Measurements from ENCODE around the gene RNF150. TPM values are rescaled to one million over a fixed set of nuclear protein-coding genes. Genes with fewer than 3 reads are reported as not detected.

Gene RNF150
- total RNA-seq, 1 donor from 2014 or later: 14.8 TPM

DNA sequence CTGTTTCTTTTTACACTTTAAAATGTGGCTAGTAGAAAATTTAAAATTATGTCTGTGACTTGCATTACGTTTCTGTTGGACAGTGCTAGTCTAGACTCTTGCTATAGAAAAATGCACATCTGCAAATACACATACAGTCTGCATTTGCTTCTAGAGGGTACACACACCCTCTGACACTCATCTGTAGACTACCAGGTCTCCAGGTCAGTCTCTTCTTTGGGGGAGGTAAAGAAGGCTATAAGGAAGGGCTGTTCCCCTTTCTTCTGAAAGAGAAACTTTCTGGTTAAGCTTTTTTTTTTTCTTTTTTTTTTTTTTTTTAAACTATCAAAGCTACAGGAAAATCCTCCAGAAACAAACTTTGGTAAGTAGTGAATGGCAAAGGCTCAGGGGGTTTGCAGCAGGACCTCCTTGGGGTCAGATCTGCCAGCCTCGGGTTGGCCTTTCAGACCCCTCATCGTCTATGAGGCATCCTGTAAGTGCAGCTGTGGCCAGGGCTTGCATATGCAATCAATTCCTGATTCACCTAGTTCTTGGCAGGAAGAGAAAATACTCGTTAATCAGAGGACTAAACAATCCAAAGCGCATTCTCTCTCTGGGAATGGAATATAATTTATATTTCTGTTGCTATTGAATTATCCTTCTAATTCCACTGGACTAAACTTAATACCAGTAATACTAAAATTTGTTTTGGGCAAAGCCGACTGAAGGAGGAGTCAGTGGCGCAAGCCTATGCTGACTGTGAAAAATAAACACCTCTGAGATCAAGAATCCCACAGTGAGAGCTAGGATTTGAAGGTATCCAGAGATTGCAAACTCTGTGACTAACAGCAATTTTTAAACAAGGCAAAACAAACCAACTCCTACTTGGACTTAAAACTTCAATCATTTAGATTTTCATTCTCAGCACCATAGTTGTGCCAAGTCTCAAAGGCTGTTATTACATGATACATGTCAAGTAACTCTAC is 267.7 kb downstream of the RNF150 start:
- Mint-ChIP-seq H3K36me3 (ENCODE audit: low read depth) (peaks cover 10% of the 10 kb centered on the region), H3K9me3 (ENCODE audit: low read depth) (no peaks in the 10 kb centered on the region), H3K4me1 (ENCODE audit: low read depth) (no peaks in the 10 kb centered on the region), H3K27ac (ENCODE audit: unreplicated experiment) (no peak overlapping the region), H3K27me3 (ENCODE audit: low read depth) (no peaks in the 10 kb centered on the region), H3K4me3 (ENCODE audit: unreplicated experiment) (no peak overlapping the region)
- no peak for DNase-seq (ENCODE audit: low spot score)
- TF ChIP-seq, protein P1, sequence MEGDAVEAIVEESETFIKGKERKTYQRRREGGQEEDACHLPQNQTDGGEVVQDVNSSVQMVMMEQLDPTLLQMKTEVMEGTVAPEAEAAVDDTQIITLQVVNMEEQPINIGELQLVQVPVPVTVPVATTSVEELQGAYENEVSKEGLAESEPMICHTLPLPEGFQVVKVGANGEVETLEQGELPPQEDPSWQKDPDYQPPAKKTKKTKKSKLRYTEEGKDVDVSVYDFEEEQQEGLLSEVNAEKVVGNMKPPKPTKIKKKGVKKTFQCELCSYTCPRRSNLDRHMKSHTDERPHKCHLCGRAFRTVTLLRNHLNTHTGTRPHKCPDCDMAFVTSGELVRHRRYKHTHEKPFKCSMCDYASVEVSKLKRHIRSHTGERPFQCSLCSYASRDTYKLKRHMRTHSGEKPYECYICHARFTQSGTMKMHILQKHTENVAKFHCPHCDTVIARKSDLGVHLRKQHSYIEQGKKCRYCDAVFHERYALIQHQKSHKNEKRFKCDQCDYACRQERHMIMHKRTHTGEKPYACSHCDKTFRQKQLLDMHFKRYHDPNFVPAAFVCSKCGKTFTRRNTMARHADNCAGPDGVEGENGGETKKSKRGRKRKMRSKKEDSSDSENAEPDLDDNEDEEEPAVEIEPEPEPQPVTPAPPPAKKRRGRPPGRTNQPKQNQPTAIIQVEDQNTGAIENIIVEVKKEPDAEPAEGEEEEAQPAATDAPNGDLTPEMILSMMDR (IDR thresholded peaks at IDR 0.05): no peak

DNA sequence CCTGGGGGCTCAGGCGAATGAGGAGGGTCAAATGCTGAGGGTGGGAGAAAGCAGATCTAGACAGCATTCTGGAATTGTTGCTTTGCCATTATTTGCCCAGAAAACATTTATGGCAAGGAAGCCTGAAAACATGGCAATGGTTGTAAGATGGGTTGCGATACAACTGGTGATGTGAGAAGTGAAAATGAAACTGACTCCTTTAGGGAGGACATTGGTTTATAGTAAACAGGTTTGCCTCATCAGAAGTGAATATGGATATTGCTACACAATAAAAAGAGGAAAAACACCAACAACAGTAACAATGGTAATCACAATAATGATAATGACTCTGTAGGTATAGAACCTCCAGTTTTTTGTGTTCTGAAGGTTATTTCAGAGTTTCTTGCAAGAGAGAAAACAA is 270.1 kb downstream of the RNF150 start:
- H3K27me3 Mint-ChIP-seq (ENCODE audit: low read depth): no peaks in the 10 kb centered on the region
- no peaks in the 10 kb centered on the region for H3K4me1 Mint-ChIP-seq (ENCODE audit: low read depth)
- H3K27ac Mint-ChIP-seq (ENCODE audit: unreplicated experiment): no peak overlapping the region
- H3K36me3 Mint-ChIP-seq (ENCODE audit: low read depth): peaks cover 10% of the 10 kb centered on the region
- no peaks in the 10 kb centered on the region for H3K9me3 Mint-ChIP-seq (ENCODE audit: low read depth)
- H3K4me3 Mint-ChIP-seq (ENCODE audit: unreplicated experiment): no peak overlapping the region
- no peak for DNase-seq (ENCODE audit: low spot score)
- TF ChIP-seq, protein P1 (IDR thresholded peaks at IDR 0.05): no peak

DNA sequence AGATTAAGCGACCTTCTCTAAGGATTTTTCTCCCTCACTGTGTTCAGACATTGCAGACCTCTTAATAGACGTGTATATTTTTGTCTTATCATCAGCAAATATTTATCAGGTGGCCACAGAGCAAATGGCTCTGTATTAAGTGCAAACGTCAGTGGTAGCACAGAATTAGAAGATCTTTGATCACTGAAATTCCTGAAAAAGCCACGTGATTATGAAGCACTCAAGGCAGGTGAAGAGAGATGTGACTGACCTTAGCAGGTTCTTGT is 271.2 kb downstream of the RNF150 start:
- Mint-ChIP-seq H3K27ac (ENCODE audit: unreplicated experiment) (no peak overlapping the region), H3K27me3 (ENCODE audit: low read depth) (no peaks in the 10 kb centered on the region), H3K9me3 (ENCODE audit: low read depth) (no peaks in the 10 kb centered on the region), H3K4me1 (ENCODE audit: low read depth) (peaks cover under 1% of the 10 kb centered on the region), H3K36me3 (ENCODE audit: low read depth) (peaks cover 6% of the 10 kb centered on the region), H3K4me3 (ENCODE audit: unreplicated experiment) (no peak overlapping the region)
- TF ChIP-seq, protein P1 (IDR thresholded peaks at IDR 0.05): no peak
- no peak for DNase-seq (ENCODE audit: low spot score)

DNA sequence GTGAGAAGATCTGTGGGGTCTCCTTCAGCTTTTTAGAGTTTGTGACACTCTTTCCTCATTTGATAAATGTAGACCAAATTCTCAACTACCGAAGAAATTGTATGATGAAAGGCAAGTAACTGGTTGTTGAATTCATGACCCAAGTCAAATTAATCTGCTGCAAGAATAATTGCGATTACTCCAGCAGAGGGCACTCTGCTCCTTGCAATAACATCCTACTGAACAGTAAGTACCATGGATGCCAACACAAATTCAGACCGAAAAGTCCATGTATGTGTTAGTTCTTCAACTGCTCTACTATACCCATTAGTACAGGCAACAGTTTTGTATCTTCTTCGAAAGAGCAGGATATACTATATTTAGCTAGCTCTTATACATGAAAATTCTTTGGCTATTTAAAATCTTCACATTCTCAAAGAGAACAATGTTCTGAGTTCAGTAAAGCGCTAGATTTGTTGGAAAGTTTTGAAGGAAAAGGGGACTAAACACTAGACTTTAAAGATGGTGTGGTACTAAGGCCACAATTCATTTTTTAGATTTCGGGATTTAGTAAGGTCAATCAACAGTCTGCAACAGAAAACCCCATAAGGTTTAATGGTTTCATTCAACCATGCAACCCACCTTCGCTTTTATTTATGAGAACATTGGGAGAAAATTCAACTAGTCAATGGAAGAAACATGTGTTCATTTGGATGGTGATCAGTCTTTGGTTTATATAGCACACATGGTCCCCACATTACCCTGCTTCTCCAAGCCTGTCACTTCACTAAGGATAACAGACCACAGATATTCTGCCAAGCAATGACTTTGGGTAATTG is 271.7 kb downstream of the RNF150 start:
- DNase-seq (ENCODE audit: low spot score): no peak

DNA sequence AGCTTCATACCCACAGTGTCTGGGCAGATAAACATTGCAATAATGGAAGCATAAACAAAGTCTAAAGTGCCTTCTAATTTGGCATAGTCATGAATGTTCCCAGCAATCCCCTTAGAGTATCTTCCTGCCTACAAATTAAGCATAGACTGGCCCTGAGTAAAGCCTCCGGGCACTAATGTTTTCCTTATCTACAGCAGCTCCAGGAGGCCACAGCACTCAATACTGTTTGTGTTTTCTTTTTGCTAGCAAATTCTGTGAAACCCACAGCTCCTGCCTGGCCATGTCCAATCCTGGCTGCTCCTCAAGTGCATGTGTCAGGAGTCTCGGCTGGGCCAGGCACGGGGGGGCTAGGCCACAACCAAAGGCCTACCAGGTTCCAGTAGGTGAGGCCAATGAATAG is 274.4 kb downstream of the RNF150 start:
- TF ChIP-seq, protein P1 (IDR thresholded peaks at IDR 0.05): no peak
- no peak overlapping the region for H3K27ac Mint-ChIP-seq (ENCODE audit: unreplicated experiment)

More for the DNA sequence above, 271.7 kb downstream of the RNF150 start:
- H3K27ac Mint-ChIP-seq (ENCODE audit: unreplicated experiment): no peak overlapping the region
- no peaks in the 10 kb centered on the region for H3K27me3 Mint-ChIP-seq (ENCODE audit: low read depth)
- H3K9me3 Mint-ChIP-seq (ENCODE audit: low read depth): no peaks in the 10 kb centered on the region
- no peak overlapping the region for H3K4me3 Mint-ChIP-seq (ENCODE audit: unreplicated experiment)
- peaks cover 6% of the 10 kb centered on the region for H3K36me3 Mint-ChIP-seq (ENCODE audit: low read depth)
- TF ChIP-seq, protein P1 (IDR thresholded peaks at IDR 0.05): peak; percentile 93
- H3K4me1 Mint-ChIP-seq (ENCODE audit: low read depth): peaks cover 6% of the 10 kb centered on the region

More for the DNA sequence above, 274.4 kb downstream of the RNF150 start:
- no peak for DNase-seq (ENCODE audit: low spot score)
- H3K4me1 Mint-ChIP-seq (ENCODE audit: low read depth): peaks cover 8% of the 10 kb centered on the region
- no peaks in the 10 kb centered on the region for H3K36me3 Mint-ChIP-seq (ENCODE audit: low read depth)
- H3K27me3 Mint-ChIP-seq (ENCODE audit: low read depth): no peaks in the 10 kb centered on the region
- H3K4me3 Mint-ChIP-seq (ENCODE audit: unreplicated experiment): no peak overlapping the region
- H3K9me3 Mint-ChIP-seq (ENCODE audit: low read depth): no peaks in the 10 kb centered on the region
